ENCODE data around the gene TNFSF11.

The TNFSF11 gene

DNA sequence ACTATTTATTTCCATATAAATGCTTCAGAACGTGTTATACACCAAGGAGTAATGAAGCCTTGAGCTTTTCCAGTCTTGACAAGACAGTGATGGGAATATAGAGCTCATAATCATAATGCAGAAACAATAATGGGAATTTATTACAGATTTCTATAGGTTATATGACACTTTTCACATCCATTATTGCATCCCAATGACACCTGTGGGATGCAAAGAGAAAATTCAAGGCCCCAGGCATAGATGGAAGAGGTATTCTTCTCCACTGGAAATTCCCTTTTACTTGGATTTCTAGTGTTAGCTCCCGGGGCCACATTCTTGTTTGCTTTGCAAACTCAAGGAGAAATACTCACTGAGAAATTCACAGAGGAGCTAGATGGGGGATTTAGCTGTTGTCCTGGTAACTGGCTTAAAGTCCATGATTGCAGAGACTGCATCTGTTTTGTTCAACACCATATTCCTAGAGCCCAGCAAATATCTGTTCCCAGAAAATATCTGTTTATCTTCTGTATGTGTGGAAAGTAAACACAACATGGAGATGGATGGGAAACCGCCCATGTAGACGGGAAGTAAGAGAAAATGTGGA is 30.6 kb upstream of the TNFSF11 start:
- Histone ChIP-seq H3K4me3 (ENCODE audit: low read depth in 1 of 2, low read length in 2 of 2) (no peak overlapping the region), H3K4me1 (ENCODE audit: control insufficient read depth in 1 of 2, insufficient read depth in 2 of 2, low read length in 2 of 2) (no peaks in the 10 kb centered on the region), H3K9me3 (ENCODE audit: control insufficient read depth in 1 of 2, low read length in 2 of 2) (no peaks in the 10 kb centered on the region), H3K27me3 (ENCODE audit: control insufficient read depth in 1 of 2, insufficient read depth in 2 of 2, low read length in 2 of 2) (no peaks in the 10 kb centered on the region), H3K9ac (ENCODE audit: low read depth in 1 of 2, low read length in 2 of 2) (no peak overlapping the region), H3K27ac (ENCODE audit: low read depth, low read length) (no peak overlapping the region), H3K36me3 (ENCODE audit: control insufficient read depth in 1 of 2, insufficient read depth in 2 of 2, low read length in 2 of 2) (no peaks in the 10 kb centered on the region)

GRCh38 chr13:42544246-42544926 is 29.6 kb upstream of the TNFSF11 start:
- Histone ChIP-seq H3K27ac (ENCODE audit: low read depth, low read length) (no peak overlapping the region), H3K27me3 (ENCODE audit: control insufficient read depth in 1 of 2, insufficient read depth in 2 of 2, low read length in 2 of 2) (no peaks in the 10 kb centered on the region), H3K4me3 (ENCODE audit: low read depth in 1 of 2, low read length in 2 of 2) (no peak overlapping the region), H3K36me3 (ENCODE audit: control insufficient read depth in 1 of 2, insufficient read depth in 2 of 2, low read length in 2 of 2) (no peaks in the 10 kb centered on the region), H3K9me3 (ENCODE audit: control insufficient read depth in 1 of 2, low read length in 2 of 2) (no peaks in the 10 kb centered on the region), H3K4me1 (ENCODE audit: control insufficient read depth in 1 of 2, insufficient read depth in 2 of 2, low read length in 2 of 2) (peaks cover 0 to 4% of the 10 kb centered on the region in 2 donors), H3K9ac (ENCODE audit: low read depth in 1 of 2, low read length in 2 of 2) (no peak overlapping the region)

DNA sequence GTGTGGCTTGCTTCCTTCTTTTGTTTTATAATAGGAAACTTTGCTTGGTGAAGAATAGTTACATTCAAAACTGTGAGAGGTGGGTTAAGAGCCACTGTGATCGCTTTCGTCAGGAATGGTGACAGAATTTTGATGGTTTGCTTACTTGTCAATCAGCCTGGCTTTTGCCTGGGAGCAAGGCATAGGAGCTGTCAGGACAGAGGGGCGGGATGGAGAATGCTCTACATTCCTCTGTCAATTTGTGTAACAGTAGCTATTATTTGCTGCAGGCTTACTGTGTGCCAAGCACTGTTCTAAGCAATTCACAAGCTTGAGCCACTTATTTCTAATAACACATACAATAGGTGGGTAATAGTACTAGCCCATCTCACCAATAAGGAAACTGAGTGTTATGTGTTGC is 28.1 kb upstream of the TNFSF11 start:
- Histone ChIP-seq H3K9me3 (ENCODE audit: control insufficient read depth in 1 of 2, low read length in 2 of 2) (no peaks in the 10 kb centered on the region), H3K9ac (ENCODE audit: low read depth in 1 of 2, low read length in 2 of 2) (no peak overlapping the region), H3K36me3 (ENCODE audit: control insufficient read depth in 1 of 2, insufficient read depth in 2 of 2, low read length in 2 of 2) (no peaks in the 10 kb centered on the region), H3K27ac (ENCODE audit: low read depth, low read length) (no peak overlapping the region), H3K4me1 (ENCODE audit: control insufficient read depth in 1 of 2, insufficient read depth in 2 of 2, low read length in 2 of 2) (peaks cover 0 to 4% of the 10 kb centered on the region in 2 donors), H3K4me3 (ENCODE audit: low read depth in 1 of 2, low read length in 2 of 2) (no peak overlapping the region), H3K27me3 (ENCODE audit: control insufficient read depth in 1 of 2, insufficient read depth in 2 of 2, low read length in 2 of 2) (no peaks in the 10 kb centered on the region)

- Histone ChIP-seq H3K36me3 (ENCODE audit: control insufficient read depth in 1 of 2, insufficient read depth in 2 of 2, low read length in 2 of 2) (no peaks in the 10 kb centered on the region), H3K4me3 (ENCODE audit: low read depth in 1 of 2, low read length in 2 of 2) (no peak overlapping the region), H3K9me3 (ENCODE audit: control insufficient read depth in 1 of 2, low read length in 2 of 2) (no peaks in the 10 kb centered on the region), H3K9ac (ENCODE audit: low read depth in 1 of 2, low read length in 2 of 2) (no peak overlapping the region), H3K27me3 (ENCODE audit: control insufficient read depth in 1 of 2, insufficient read depth in 2 of 2, low read length in 2 of 2) (no peaks in the 10 kb centered on the region), H3K27ac (ENCODE audit: low read depth, low read length) (no peak overlapping the region), H3K4me1 (ENCODE audit: control insufficient read depth in 1 of 2, insufficient read depth in 2 of 2, low read length in 2 of 2) (peaks cover 0 to 4% of the 10 kb centered on the region in 2 donors)
Observed at GRCh38 chr13:42547612-42548011, 26.3 kb upstream of the TNFSF11 start.

- H3K4me3 ChIP-seq (ENCODE audit: low read depth in 1 of 2, low read length in 2 of 2) = no peak overlapping the region
- H3K27ac ChIP-seq (ENCODE audit: low read depth, low read length) = no peak overlapping the region
- no peak overlapping the region for H3K9ac ChIP-seq (ENCODE audit: low read depth in 1 of 2, low read length in 2 of 2)
- H3K9me3 ChIP-seq (ENCODE audit: control insufficient read depth in 1 of 2, low read length in 2 of 2) = no peaks in the 10 kb centered on the region
- H3K36me3 ChIP-seq (ENCODE audit: control insufficient read depth in 1 of 2, insufficient read depth in 2 of 2, low read length in 2 of 2) = no peaks in the 10 kb centered on the region
- peaks cover 0 to 4% of the 10 kb centered on the region in 2 donors for H3K4me1 ChIP-seq (ENCODE audit: control insufficient read depth in 1 of 2, insufficient read depth in 2 of 2, low read length in 2 of 2)
- H3K27me3 ChIP-seq (ENCODE audit: control insufficient read depth in 1 of 2, insufficient read depth in 2 of 2, low read length in 2 of 2) = no peaks in the 10 kb centered on the region
Observed at GRCh38 chr13:42548731-42549551, 25.0 kb upstream of the TNFSF11 start.

DNA sequence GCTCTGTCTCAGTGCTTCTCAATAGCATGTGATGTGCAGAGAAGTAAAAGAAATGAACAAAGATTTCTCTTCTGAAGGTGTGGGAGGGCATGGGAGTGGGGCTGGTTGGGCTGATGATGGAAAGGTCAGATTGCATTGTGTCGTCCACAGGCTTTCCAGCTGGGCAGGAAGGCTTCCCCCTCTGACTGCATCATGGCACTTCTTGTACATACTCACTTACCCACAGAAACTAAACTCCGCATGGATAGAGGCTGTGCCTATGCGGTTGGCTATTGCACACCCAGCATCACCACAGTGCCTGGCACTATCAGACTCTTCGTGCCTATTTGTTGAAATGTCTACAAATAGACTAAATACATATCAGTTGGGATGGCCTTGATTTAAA is 24.4 kb upstream of the TNFSF11 start:
- Histone ChIP-seq H3K9ac (ENCODE audit: low read depth in 1 of 2, low read length in 2 of 2) (no peak overlapping the region), H3K36me3 (ENCODE audit: control insufficient read depth in 1 of 2, insufficient read depth in 2 of 2, low read length in 2 of 2) (no peaks in the 10 kb centered on the region), H3K4me3 (ENCODE audit: low read depth in 1 of 2, low read length in 2 of 2) (no peak overlapping the region), H3K9me3 (ENCODE audit: control insufficient read depth in 1 of 2, low read length in 2 of 2) (no peaks in the 10 kb centered on the region), H3K27me3 (ENCODE audit: control insufficient read depth in 1 of 2, insufficient read depth in 2 of 2, low read length in 2 of 2) (no peaks in the 10 kb centered on the region), H3K4me1 (ENCODE audit: control insufficient read depth in 1 of 2, insufficient read depth in 2 of 2, low read length in 2 of 2) (peaks cover 0 to 4% of the 10 kb centered on the region in 2 donors), H3K27ac (ENCODE audit: low read depth, low read length) (no peak overlapping the region)

- Histone ChIP-seq H3K9me3 (ENCODE audit: control insufficient read depth in 1 of 2, low read length in 2 of 2) (no peaks in the 10 kb centered on the region), H3K27me3 (ENCODE audit: control insufficient read depth in 1 of 2, insufficient read depth in 2 of 2, low read length in 2 of 2) (no peaks in the 10 kb centered on the region), H3K4me3 (ENCODE audit: low read depth in 1 of 2, low read length in 2 of 2) (no peak overlapping the region), H3K27ac (ENCODE audit: low read depth, low read length) (no peak overlapping the region), H3K4me1 (ENCODE audit: control insufficient read depth in 1 of 2, insufficient read depth in 2 of 2, low read length in 2 of 2) (peaks cover 0 to 4% of the 10 kb centered on the region in 2 donors), H3K9ac (ENCODE audit: low read depth in 1 of 2, low read length in 2 of 2) (no peak overlapping the region), H3K36me3 (ENCODE audit: control insufficient read depth in 1 of 2, insufficient read depth in 2 of 2, low read length in 2 of 2) (no peaks in the 10 kb centered on the region)
Observed at GRCh38 chr13:42551611-42552010, 22.3 kb upstream of the TNFSF11 start.

GRCh38 chr13:42553098-42554046 is 20.6 kb upstream of the TNFSF11 start:
- Histone ChIP-seq H3K27ac (ENCODE audit: low read depth, low read length) (no peak overlapping the region), H3K9ac (ENCODE audit: low read depth in 1 of 2, low read length in 2 of 2) (no peak overlapping the region), H3K4me3 (ENCODE audit: low read depth in 1 of 2, low read length in 2 of 2) (no peak overlapping the region), H3K9me3 (ENCODE audit: control insufficient read depth in 1 of 2, low read length in 2 of 2) (no peaks in the 10 kb centered on the region), H3K36me3 (ENCODE audit: control insufficient read depth in 1 of 2, insufficient read depth in 2 of 2, low read length in 2 of 2) (no peaks in the 10 kb centered on the region), H3K4me1 (ENCODE audit: control insufficient read depth in 1 of 2, insufficient read depth in 2 of 2, low read length in 2 of 2) (peaks cover 0 to 4% of the 10 kb centered on the region in 2 donors), H3K27me3 (ENCODE audit: control insufficient read depth in 1 of 2, insufficient read depth in 2 of 2, low read length in 2 of 2) (no peaks in the 10 kb centered on the region)

DNA sequence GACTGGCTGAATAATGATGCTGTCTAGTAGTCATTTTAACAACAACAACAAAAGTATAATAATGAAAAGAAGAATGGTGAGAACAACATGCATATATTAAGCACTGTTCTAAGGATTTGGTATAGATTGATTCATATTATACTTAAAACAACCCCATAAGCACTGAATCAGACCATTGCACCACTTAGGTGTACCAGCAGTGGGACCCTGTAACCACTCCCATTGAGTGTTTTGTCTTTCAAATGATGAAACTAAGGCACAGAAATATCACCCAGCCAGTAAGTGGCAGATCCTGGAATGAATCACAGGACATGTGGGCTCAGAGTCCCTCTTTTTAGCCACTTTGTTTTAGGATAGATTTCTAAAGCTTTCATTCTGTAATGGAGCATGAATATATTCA is 14.9 kb upstream of the TNFSF11 start:
- H3K36me3 ChIP-seq (ENCODE audit: control insufficient read depth in 1 of 2, insufficient read depth in 2 of 2, low read length in 2 of 2) = no peaks in the 10 kb centered on the region
- H3K9me3 ChIP-seq (ENCODE audit: control insufficient read depth in 1 of 2, low read length in 2 of 2) = no peaks in the 10 kb centered on the region
- H3K27ac ChIP-seq (ENCODE audit: low read depth, low read length) = no peak overlapping the region
- H3K4me3 ChIP-seq (ENCODE audit: low read depth in 1 of 2, low read length in 2 of 2) = no peak overlapping the region
- no peak overlapping the region for H3K9ac ChIP-seq (ENCODE audit: low read depth in 1 of 2, low read length in 2 of 2)
- no peaks in the 10 kb centered on the region for H3K4me1 ChIP-seq (ENCODE audit: control insufficient read depth in 1 of 2, insufficient read depth in 2 of 2, low read length in 2 of 2)
- H3K27me3 ChIP-seq (ENCODE audit: control insufficient read depth in 1 of 2, insufficient read depth in 2 of 2, low read length in 2 of 2) = no peaks in the 10 kb centered on the region
